Hepatocyte (in vitro differentiated cells): Measurements from ENCODE around the gene ALG3. TPM values are rescaled to one million over a fixed set of nuclear protein-coding genes. Genes with fewer than 3 reads are reported as not detected.

Experiments used
- DNase-seq: peaks from one replicate; pipeline ENCODE4 v3.0.0-alpha.2; 2016; ENCODE audit warnings: low spot score
- H2AFZ ChIP-seq: fragments of 200-600 bp; sonication (generic); 2 replicates; pipeline ENCODE4 v1.6.0; 2016; ENCODE audit warnings: antibody characterized with exemption, mild to moderate bottlenecking
- H3K27ac ChIP-seq: fragments of 200-600 bp; sonication (generic); 2 replicates; pipeline ENCODE4 v1.5.1; 2016; ENCODE audit warnings: mild to moderate bottlenecking
- H3K27me3 ChIP-seq: fragments of 200-600 bp; sonication (generic); 2 replicates; pipeline ENCODE4 v1.6.1; 2016
- H3K36me3 ChIP-seq: fragments of 200-600 bp; sonication (generic); replicated peaks from 2 replicates; pipeline ENCODE4 v1.5.1; 2016; ENCODE audit warnings: low read depth; ENCODE audit not compliant: insufficient read depth
- H3K4me1 ChIP-seq: fragments of 200-600 bp; sonication (generic); 2 replicates; pipeline ENCODE4 v1.5.1; 2016; ENCODE audit warnings: mild to moderate bottlenecking, moderate library complexity; ENCODE audit not compliant: insufficient read depth
- H3K4me2 ChIP-seq: fragments of 200-600 bp; sonication (generic); 2 replicates; pipeline ENCODE4 v1.6.0; 2016
- H3K4me3 ChIP-seq: fragments of 200-600 bp; sonication (generic); 2 replicates; pipeline ENCODE4 v1.5.1; 2016; ENCODE audit warnings: mild to moderate bottlenecking
- H3K79me2 ChIP-seq: fragments of 200-600 bp; sonication (generic); 2 replicates; pipeline ENCODE4 v1.6.0; 2017; ENCODE audit warnings: mild to moderate bottlenecking
- H3K9me2 ChIP-seq: fragments of 200-600 bp; sonication (generic); replicated peaks from 2 replicates; pipeline ENCODE4 v1.6.0; 2017; ENCODE audit warnings: mild to moderate bottlenecking; ENCODE audit not compliant: insufficient read depth
- H3K9me3 ChIP-seq: fragments of 200-600 bp; sonication (generic); 2 replicates; pipeline ENCODE4 v1.5.1; 2016; ENCODE audit warnings: low read depth, mild to moderate bottlenecking
- H4K20me1 ChIP-seq: fragments of 200-600 bp; sonication (generic); 2 replicates; pipeline ENCODE4 v1.6.0; 2016; ENCODE audit warnings: mild to moderate bottlenecking; ENCODE audit not compliant: insufficient read depth, poor library complexity, severe bottlenecking
- CTCF ChIP-seq: fragments of 200-600 bp; sonication (generic); IDR thresholded peaks from 2 replicates; pipeline ENCODE4 v1.5.1; 2016; ENCODE audit warnings: antibody characterized with exemption, mild to moderate bottlenecking; ENCODE audit not compliant: poor library complexity
- EZH2 ChIP-seq: fragments of 200-600 bp; sonication (generic); IDR thresholded peaks from 2 replicates; pipeline ENCODE4 v1.6.1; 2016; ENCODE audit warnings: antibody characterized with exemption, mild to moderate bottlenecking, borderline replicate concordance
- EZH2phosphoT487 ChIP-seq: fragments of 200-600 bp; sonication (generic); IDR thresholded peaks from one replicate; pipeline ENCODE4 v1.6.1; 2018; ENCODE audit warnings: antibody characterized with exemption, mild to moderate bottlenecking, low read depth, moderate library complexity; ENCODE audit not compliant: unreplicated experiment, severe bottlenecking
- WGBS: methylation state at CpG from one replicate; pipeline ENCODE4 v1.1.6; 2016; ENCODE audit warnings: low lambda C conversion rate; ENCODE audit errors: missing lambda C conversion rate; 5-methylcytosine and 5-hydroxymethylcytosine counted together
- polyA plus RNA-seq: library from polyadenylated mRNA; unstranded; fragments of >200 nt; fragmentation: Nextera tagmentation; extraction: Ambion mirVana; gene quantifications from 2 replicates; pipeline ENCODE4 v1.2.1, GENCODE V29; 2016
- total RNA-seq: library from RNA; depleted of rRNA; stranded (reverse); fragments of >200 nt; gene quantifications from 2 replicates; pipeline ENCODE4 v1.2.3, GENCODE V29; 2014

Gene ALG3
- total and polyA plus RNA-seq, 2 experiments from 2014 or later: 52.3 to 122 TPM

GRCh38 chr3:184238246-184238818 is 10.4 kb downstream of the ALG3 start:
- TF ChIP-seq EZH2: no peak
- no peak for TF ChIP-seq EZH2phosphoT487
- TF ChIP-seq CTCF: no peak
- Histone ChIP-seq H3K4me3 (no peak overlapping the region), H3K27me3 (no peaks in the 10 kb centered on the region), H3K4me2 (no peak overlapping the region), H3K36me3 (no peaks in the 10 kb centered on the region), H3K79me2 (no peaks in the 10 kb centered on the region), H3K9me2 (no peaks in the 10 kb centered on the region), H3K27ac (no peak overlapping the region), H3K4me1 (no peaks in the 10 kb centered on the region), H2AFZ (no peak overlapping the region), H3K9me3 (no peaks in the 10 kb centered on the region), H4K20me1 (no peaks in the 10 kb centered on the region)
- 86% methylated on average over 13 of the region's 13 CpGs for WGBS
- no peak for DNase-seq

DNA sequence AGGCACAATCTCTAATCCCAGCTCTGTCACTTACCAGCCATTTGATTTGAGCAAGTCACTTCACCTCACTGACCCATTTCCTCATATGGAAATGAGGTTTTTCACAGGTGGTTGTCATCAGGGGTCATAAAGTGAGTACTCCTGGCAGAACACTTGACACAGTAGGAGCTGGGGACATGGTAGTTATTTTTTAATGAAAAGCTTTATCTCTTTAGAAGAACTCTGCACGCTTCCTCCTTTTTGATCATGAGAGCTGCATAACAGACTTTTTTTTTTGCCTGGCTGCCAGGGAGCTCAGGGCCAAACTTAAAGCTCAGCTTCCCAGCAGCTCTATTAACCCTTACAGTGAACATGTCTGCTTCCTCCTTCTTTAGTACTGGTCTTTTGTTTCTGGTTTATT is 11.0 kb downstream of the ALG3 start:
- Histone ChIP-seq H3K4me2 (no peak overlapping the region), H2AFZ (no peak overlapping the region), H3K9me3 (no peaks in the 10 kb centered on the region), H3K27ac (no peak overlapping the region), H3K79me2 (no peaks in the 10 kb centered on the region), H3K4me1 (no peaks in the 10 kb centered on the region), H3K4me3 (no peak overlapping the region), H3K9me2 (no peaks in the 10 kb centered on the region), H3K36me3 (no peaks in the 10 kb centered on the region), H3K27me3 (peaks cover 3% of the 10 kb centered on the region), H4K20me1 (no peaks in the 10 kb centered on the region)
- TF ChIP-seq EZH2phosphoT487 (no peak), CTCF (no peak), EZH2 (no peak)
- DNase-seq: no peak
- 63% methylated on average over 1 of the region's 1 CpG for WGBS

DNA sequence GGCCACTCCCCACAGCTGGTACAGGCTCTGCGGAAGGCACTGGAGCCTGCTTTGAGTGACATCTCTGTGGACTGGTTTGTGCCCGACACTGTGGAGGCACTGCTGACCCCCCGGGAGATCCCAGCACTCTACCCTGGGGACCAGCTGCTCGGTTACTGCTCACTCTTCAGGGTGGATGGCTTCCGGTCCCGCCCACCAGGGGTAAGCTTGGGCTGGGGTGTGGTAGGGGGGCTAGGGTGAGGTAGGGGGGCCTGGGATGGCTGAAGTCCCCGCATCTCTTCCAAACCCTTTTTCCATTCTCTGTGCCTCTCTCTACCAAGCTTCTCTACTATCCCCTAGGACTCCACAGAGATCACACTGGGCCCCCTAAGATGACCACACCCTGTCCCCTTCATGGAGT is 11.6 kb downstream of the ALG3 start:
- H3K9me3 ChIP-seq: no peaks in the 10 kb centered on the region
- H3K36me3 ChIP-seq: no peaks in the 10 kb centered on the region
- H4K20me1 ChIP-seq: no peaks in the 10 kb centered on the region
- H3K79me2 ChIP-seq: no peaks in the 10 kb centered on the region
- peaks cover 8% of the 10 kb centered on the region for H3K27me3 ChIP-seq
- TF ChIP-seq EZH2phosphoT487 (no peak), CTCF (no peak), EZH2 (no peak)
- H2AFZ ChIP-seq: no peak overlapping the region
- DNase-seq: no peak
- H3K4me2 ChIP-seq: no peak overlapping the region
- H3K4me1 ChIP-seq: no peaks in the 10 kb centered on the region
- no peaks in the 10 kb centered on the region for H3K9me2 ChIP-seq
- H3K27ac ChIP-seq: no peak overlapping the region
- whole genome bisulfite sequencing: 89% methylated on average over 6 of the region's 7 CpGs
- H3K4me3 ChIP-seq: no peak overlapping the region

DNA sequence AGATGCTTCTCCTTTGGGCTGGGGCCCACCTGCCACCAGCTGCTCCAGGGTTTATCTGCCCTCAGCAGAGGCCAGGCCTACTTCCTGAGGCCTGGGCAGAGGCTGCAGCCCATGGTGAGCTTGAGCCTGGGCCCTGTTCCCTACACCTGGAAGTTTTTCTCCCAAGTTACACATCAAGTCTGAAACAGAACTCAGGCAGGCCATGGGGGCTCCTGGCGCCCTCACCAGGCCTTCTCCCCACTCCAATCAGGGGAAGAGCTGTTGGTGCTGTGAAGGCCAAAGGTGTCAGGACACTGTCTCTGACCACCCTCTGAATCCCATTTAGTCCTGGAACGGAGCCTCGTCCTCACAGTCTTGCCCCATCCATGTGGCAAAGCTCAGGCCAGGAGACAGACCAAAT is 12.1 kb downstream of the ALG3 start:
- H3K27ac ChIP-seq: no peak overlapping the region
- no peaks in the 10 kb centered on the region for H3K79me2 ChIP-seq
- no peaks in the 10 kb centered on the region for H4K20me1 ChIP-seq
- DNase-seq: no peak
- no peak overlapping the region for H3K4me3 ChIP-seq
- no peaks in the 10 kb centered on the region for H3K9me3 ChIP-seq
- H3K4me2 ChIP-seq: no peak overlapping the region
- TF ChIP-seq EZH2 (no peak), EZH2phosphoT487 (no peak), CTCF (no peak)
- no peaks in the 10 kb centered on the region for H3K4me1 ChIP-seq
- no peaks in the 10 kb centered on the region for H3K36me3 ChIP-seq
- H3K9me2 ChIP-seq: no peaks in the 10 kb centered on the region
- 84% methylated on average over 3 of the region's 3 CpGs for WGBS
- no peak overlapping the region for H2AFZ ChIP-seq
- H3K27me3 ChIP-seq: peaks cover 14% of the 10 kb centered on the region
